Measurements from ENCODE around the gene OSBPL5. TPM values are rescaled to one million over a fixed set of nuclear protein-coding genes. Genes with fewer than 3 reads are reported as not detected.

OSBPL5 gene
- total RNA-seq, 1 donor from 2014 or later = 61.1 TPM

DNA sequence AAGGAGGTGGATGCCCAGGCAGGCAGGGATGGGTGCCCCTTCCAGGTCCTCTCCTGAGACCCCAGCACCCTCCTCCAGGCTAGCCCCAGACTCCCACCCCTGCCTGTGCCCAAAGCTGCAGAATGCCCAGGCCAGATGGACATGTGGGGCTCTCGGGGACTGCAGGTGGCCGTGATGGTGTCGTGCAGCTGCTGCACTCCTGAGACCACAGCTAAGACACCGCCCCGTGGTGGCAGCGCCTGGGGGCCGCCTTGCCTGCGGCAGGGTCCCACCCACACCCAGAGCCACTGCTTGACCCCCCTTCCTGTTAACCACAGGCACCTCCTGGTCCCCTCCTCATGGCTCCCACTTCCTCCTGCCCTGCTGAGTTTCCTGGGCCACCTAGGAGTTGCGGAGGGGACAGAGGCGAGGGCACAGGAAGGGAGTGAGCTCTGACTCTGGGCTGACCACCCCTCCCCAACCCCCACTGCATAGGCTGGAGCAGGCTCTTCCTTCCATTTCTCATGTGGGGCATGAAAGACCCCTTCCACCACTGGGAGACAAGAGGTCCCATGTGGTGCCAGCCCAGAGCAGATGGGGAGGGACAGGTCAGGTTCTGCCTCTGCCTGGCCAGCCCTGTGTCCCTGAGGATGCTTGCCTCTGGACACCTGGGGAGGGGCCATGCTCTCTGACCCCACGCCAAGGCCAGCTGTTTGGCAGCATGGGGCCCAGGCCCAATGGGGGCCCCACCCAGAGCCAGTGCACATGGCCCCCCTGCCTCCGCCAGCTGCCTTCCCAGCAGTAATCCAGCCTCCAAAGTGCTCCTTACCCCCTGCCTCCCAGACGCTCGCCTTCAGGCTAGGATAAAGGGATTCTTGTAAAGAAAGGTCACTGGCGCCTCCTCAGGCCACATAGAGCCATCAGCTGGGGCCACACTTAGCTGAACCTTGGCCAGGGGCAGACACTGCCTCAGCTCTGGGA is 29.3 kb downstream of the OSBPL5 start:
- no peak for DNase-seq (ENCODE audit: low read depth in 2 of 2)

DNA sequence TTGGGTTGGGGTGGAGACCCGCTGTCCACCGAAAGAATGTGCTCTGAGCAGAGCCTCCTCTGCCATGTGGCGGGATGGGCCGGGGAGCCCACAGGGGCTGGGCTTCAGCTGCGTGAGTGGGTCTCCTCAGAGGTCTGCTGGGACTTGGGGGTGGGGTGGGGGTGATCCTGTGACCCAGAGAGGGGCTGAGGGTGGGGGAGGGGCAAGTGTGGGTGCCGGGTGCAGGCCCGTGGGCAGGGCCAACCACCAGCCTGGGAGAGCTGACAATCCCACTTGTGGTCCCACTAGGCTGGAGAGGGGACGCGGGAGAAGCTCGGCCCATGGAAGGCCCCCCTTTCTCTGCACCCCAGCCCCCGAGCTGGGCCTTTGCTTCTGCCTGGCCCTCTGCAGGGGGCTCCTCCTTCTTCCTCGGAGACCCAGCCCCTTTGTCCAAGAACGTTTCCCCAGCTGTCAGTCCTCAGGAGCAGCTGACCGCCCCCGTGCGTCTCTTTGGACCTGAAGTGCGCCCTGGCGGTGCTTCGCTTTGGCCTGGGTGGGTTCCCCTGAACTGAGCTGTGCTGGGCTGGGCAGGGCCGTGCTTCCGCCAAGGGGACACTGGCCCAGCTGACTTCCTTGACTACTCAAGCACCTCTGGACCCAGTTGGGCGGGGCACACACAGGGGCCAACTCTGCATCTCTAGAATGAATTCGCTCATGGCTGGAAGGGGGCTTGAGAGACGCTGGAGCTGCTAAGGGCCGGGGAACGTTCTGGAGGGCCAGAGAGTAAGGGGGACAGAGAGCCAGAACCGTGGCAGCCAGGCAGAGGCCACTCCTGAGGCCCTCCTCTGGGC is 30.2 kb downstream of the OSBPL5 start:
- no peak for DNase-seq (ENCODE audit: low read depth in 2 of 2)

DNA sequence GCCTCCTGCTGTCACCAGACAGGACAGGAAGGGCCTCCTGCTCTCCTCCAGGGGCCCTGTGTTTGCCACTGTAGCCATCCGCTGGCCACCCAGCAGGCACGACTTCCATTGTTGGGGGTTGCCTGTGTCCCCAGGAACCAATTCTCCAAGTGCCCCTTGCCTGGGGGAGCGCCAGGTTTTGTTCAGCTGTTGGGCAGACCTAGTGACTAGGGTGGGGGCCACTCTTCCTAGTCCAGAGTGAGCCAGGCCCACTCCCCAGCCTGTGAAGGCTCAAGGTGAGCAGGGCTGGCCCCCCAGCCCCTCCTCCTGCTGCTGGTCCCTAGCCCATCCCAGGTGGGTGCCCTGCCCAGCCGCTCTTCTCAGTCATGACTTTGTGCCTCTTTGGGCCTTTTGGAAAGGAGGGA is 30.9 kb downstream of the OSBPL5 start:
- no peak for DNase-seq (ENCODE audit: low read depth in 2 of 2)

- DNase-seq (ENCODE audit: low read depth in 2 of 2) = no peak
These were observed 31.6 kb downstream of the OSBPL5 start for GRCh38 chr11:3133261-3134217.

GRCh38 chr11:3132831-3133260 is 32.3 kb downstream of the OSBPL5 start:
- DNase-seq (ENCODE audit: low read depth in 2 of 2) = no peak

GRCh38 chr11:3132271-3132781 is 32.8 kb downstream of the OSBPL5 start:
- DNase-seq (ENCODE audit: low read depth in 2 of 2) = no peak

GRCh38 chr11:3131330-3131941 is 33.7 kb downstream of the OSBPL5 start:
- DNase-seq (ENCODE audit: low read depth in 2 of 2) = no peak

DNA sequence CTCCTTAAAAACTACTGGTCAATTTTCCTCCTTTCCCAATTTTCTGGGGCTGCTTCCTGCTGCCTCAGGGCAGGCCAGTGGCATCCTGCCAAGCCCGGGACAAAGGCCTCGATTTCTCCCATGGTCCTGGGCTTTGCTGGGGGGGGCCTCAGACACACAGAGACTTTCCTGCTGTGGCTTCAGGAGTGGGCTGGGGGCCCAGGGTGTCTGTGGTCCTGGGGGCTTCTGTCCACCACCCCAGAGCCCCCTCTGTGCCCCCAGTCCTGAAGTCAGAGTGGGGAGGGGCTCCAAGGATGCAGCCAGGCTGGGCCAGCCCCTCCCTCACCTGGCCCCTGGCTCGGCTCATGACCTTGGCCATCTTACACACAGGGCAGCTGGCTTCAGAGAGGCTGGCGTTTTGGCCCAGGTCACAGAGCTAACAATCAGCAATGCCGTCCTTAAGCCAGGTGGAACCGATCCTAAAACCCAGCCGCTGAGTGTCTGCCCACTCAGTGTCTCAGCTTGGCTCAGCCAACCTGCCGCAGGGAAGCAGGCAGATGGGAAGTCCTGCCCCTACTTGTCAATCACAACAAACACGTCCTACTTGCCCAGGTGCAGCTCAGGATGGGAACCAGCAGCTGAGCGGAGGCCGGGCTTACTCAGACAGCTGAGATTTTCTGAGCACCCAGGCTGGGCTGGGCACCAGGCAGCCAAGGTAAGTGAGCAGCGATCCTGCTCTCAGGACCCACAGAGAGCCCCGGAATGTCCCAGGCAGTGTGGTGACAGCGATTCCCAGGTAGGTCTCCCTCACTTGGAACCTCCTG is 34.6 kb downstream of the OSBPL5 start:
- no peak for DNase-seq (ENCODE audit: low read depth in 2 of 2)

DNA sequence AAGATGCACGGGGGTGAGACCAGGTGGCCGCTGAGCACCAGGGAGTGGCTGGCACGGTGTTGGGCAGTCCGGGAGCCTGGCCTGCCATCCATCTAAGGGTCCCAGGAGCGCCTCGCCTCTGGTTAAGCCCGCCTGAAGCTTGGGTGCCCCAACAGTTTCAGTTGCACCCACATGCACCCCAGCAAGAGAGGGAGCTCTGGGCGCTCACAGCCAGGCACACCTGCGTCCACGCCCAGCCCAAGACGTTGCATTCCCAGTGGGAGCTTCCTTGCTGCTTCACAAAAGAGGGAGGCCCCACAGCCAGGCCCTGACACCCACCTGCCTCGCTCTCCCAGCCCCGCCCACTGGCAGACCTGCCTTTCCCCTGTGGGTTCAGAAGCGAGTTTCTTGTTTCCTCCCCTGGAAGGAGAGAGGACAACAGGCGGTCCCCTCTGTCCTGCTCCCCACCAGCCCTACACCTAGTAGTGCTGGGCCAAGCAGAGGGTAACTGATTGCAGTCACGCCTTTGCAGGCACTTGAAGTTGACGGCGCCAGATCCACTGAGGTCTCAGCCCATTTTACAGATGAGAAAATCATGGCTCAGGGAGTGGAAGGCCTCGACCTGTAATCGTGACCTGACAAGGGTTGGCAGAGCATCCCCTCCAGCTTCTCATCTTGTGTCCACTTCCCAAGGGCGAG is 35.4 kb downstream of the OSBPL5 start:
- DNase-seq (ENCODE audit: low read depth in 2 of 2) = no peak

- no peak for DNase-seq (ENCODE audit: low read depth in 2 of 2)
These were observed 35.9 kb downstream of the OSBPL5 start for GRCh38 chr11:3129181-3129590.

DNA sequence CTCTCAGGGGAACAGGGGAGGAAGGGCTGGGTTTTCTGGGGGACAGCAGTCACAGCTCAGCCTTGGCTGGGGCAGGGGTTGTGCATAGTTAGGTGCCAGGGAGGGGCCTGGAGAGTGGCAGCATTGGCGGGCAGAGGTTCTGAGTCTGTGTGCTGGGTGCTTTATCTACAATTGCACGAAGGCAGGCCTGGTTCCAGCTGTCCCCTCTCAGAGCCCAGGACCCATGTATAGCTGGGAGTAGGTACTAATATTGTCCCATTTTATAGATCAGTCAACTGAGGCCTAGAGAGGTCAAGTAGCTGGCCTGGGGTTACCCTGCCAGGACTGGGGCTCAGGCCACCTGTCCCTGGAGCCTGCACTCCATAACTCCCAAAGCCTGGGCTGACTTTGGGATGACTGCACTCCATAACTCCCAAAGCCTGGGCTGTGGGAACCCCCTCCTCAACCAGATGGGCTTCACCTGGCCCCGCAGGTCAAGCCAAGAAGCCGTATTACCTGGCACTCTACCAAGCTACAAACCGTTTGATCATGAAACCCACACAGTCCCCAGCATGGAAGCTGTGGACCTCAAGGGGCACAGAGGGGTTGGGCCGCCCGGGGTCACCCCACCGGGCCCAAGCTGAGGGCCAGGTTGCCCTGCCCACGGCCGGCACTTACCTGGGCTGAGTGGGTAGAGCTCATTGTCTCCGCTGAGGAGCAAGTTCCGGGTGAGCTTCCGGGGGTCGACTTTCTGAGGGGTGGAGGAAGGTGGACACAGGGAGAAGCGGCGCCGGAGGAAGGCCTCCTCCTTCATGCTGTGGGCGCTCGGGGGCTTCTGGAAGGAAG is 36.5 kb downstream of the OSBPL5 start:
- DNase-seq (ENCODE audit: low read depth in 2 of 2) = no peak

DNA sequence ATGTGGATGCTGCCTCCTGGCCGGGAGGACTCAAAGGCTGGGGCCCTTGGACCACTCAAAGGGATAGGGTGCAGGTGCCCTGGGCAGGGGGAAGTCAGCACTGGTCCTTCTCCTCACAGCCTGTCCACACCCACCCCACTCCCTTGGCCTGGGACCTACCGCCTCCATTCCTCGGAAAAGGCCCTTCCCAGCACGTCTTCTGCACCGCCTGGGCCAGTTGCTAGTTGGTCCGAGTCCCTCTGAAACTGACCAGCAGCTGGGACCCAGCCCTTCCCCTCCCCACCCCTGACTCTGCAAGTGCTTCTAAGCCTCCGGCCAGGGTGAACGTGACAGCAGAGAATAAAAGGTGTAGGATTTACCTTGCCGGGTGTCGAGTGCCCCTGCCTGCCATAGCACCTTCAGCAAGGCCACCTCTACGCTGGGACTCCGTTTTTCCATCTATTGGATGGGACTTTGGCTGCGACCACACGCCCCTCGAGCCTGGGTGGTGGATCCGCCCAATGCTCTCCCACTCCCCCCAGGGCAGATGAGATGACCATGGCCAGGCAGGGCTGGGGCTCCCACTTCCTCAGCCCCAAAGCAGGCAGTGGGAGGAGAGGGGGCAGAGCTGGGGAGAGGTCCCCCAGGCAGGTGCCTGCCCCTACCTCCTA is 37.3 kb downstream of the OSBPL5 start:
- DNase-seq (ENCODE audit: low read depth in 2 of 2) = no peak

DNA sequence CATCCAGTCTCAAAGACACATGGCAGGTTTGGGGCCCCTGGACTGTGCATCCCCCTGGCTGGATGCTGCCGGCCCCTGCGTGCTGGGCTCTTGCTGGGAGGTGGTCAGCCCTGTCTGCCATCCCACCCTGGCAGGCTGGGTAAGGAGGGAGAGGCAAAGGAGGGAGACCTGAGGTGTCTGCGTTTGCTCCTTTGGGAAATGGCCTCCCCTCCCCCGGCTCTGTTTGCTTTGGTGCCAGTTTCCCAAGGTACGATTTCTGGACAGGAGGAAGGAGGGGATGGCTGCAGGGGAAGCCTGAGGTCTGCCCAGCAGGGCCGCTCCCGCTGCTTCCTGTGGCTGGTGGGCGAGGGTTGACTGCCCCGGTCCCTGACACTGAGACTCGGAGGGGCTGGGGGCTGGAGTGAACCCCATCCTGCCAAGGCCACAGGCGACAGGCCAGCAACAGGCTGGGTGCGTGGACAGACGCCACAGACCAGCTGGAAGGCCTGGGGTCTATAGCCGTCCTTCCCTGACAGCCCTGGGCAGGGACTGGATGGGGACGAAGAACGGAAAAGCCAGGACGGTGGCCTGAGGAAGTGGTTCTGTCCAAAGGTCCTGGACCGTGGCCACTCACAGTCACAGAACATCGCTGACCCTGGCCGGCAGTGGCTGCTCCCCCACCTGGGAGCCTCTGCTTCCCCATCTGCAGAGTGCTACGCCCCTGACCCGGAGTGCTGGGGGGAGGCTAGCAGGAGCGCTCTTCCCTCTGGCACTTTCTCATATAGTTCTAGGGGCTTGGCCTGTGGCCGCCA is 38.0 kb downstream of the OSBPL5 start:
- peak in 1 of 2 donors; percentile 51 for DNase-seq (ENCODE audit: low read depth in 2 of 2)

GRCh38 chr11:3126207-3126865 is 38.8 kb downstream of the OSBPL5 start:
- DNase-seq (ENCODE audit: low read depth in 2 of 2) = peak; percentile 71 to 76

DNA sequence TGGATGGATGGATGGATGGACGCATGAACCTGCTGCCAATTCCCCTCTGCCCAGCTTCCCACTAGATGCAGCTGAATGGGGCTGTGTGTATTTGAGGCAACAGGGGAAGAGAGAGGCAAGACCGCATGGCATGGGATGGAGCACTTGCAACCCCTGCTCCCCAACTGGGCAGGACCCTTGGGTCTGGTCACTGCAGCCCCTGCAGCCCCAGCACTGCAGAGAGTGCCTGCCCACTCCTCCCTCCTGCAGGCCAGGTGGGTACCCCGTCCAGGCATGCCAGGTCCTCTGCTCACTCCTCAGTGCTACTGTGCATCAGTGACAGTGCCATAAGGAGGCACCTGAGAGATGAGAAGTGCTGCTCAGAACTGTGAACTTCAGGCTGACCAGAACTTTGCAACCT is 40.3 kb downstream of the OSBPL5 start:
- no peak for DNase-seq (ENCODE audit: low read depth in 2 of 2)
